K562 (cell line): ENCODE measurements around the gene YJEFN3. TPM values are rescaled to one million over a fixed set of nuclear protein-coding genes. Genes with fewer than 3 reads are reported as not detected.

Experiments used
- ELF1 ChIP-seq: fragments of 200-800 bp; sonication (Bioruptor generic); IDR thresholded peaks from 2 replicates; pipeline ENCODE4 v1.6.1; 2016; ENCODE audit warnings: missing genetic modification characterization, missing compliant biosample characterization
- ESRRB ChIP-seq: fragments of 250-450 bp; sonication (Bioruptor Pico); IDR thresholded peaks from 2 replicates; pipeline ENCODE4 v1.5.0; 2020; ENCODE audit warnings: mild to moderate bottlenecking, moderate library complexity, borderline replicate concordance
- KLF6 ChIP-seq: fragments of 250-450 bp; sonication (Bioruptor Pico); IDR thresholded peaks from 2 replicates; pipeline ENCODE4 v1.4.0; 2020; ENCODE audit warnings: mild to moderate bottlenecking, moderate library complexity, borderline replicate concordance
- MAFK ChIP-seq: IDR thresholded peaks from 2 replicates; pipeline ENCODE4 v1.6.1; 2011; ENCODE audit warnings: low read length, improper control_type of control experiment
- PHB2 ChIP-seq: fragments of 450-650 bp; IDR thresholded peaks from 2 replicates; pipeline ENCODE4 v1.6.1; 2017; ENCODE audit warnings: low read depth
- PKNOX1 ChIP-seq: fragments of 450-650 bp; IDR thresholded peaks from 2 replicates; pipeline ENCODE4 v1.6.1; 2016
- POLR2B ChIP-seq: fragments of 450-650 bp; IDR thresholded peaks from 2 replicates; pipeline ENCODE4 v1.6.1; 2018; ENCODE audit warnings: low read depth; ENCODE audit not compliant: partially characterized antibody
- RREB1 ChIP-seq: fragments of 250-450 bp; sonication (Bioruptor Pico); IDR thresholded peaks from 2 replicates; pipeline ENCODE4 v1.4.0; 2020
- SUPT5H ChIP-seq: fragments of 450-650 bp; IDR thresholded peaks from 2 replicates; pipeline ENCODE4 v1.6.1; 2016
- TAF7 ChIP-seq: fragments of 450-650 bp; IDR thresholded peaks from 2 replicates; pipeline ENCODE4 v1.6.1; 2016; ENCODE audit warnings: missing genetic modification characterization, missing compliant biosample characterization
- ZBTB5 ChIP-seq: fragments of 450-650 bp; IDR thresholded peaks from 2 replicates; pipeline ENCODE4 v1.6.1; 2017; ENCODE audit warnings: antibody characterized with exemption
- ZKSCAN8 ChIP-seq: fragments of 200-800 bp; sonication (Bioruptor generic); IDR thresholded peaks from 2 replicates; pipeline ENCODE4 v1.6.1; 2016; ENCODE audit warnings: missing genetic modification characterization, missing compliant biosample characterization
- ZNF212 ChIP-seq: fragments of 450-650 bp; formaldehyde crosslinking; IDR thresholded peaks from 2 replicates; pipeline ENCODE4 v1.4.0; 2020; ENCODE audit warnings: mild to moderate bottlenecking
- ZNF655 ChIP-seq: fragments of 250-450 bp; sonication (Bioruptor Pico); IDR thresholded peaks from 2 replicates; pipeline ENCODE4 v1.5.0; 2021
- polyA plus RNA-seq, 8 experiments: library from polyadenylated mRNA; depleted of rRNA in 4 of 8; stranded (reverse) in 5 of 8; unstranded in 3 of 8; fragments of >200 nt; fragmentation: Nextera tagmentation in 2 of 8; fragmentation: Illumina TruSeq in 1 of 8; extraction: Ambion mirVana in 2 of 8; extraction: Trizol in 1 of 8; gene quantifications; 2 replicates each; pipeline versions ENCODE4 v1.2.1 to v1.2.3, GENCODE V29; 2011 to 2014; ENCODE audit warnings: inconsistent platforms in 1 of 8, missing spikeins in 1 of 8
- total RNA-seq, 7 experiments: library from RNA; depleted of rRNA in 6 of 7; stranded (reverse); fragments of >200 nt in 6 of 7; fragmentation: Illumina TruSeq in 2 of 7; extraction: Trizol in 2 of 7; gene quantifications; 2 replicates each; pipeline versions ENCODE4 v1.2.1 to v1.2.3, GENCODE V29; 2011 to 2021; ENCODE audit warnings: low replicate concordance in 1 of 7
- TF ChIP-seq, protein P1 (sequence below): fragments of 250-450 bp; sonication (Bioruptor Pico); IDR thresholded peaks from 2 replicates; pipeline ENCODE4 v1.8.0; 2021; ENCODE audit warnings: mild to moderate bottlenecking, moderate library complexity

The YJEFN3 gene
- total and polyA plus RNA-seq, 9 of the 15 experiments (the other 6 are each of a cell fraction or from before 2014, with no cell fraction given): 0.04 to 5.8 (median 1.3) TPM; not detected in 1

DNA sequence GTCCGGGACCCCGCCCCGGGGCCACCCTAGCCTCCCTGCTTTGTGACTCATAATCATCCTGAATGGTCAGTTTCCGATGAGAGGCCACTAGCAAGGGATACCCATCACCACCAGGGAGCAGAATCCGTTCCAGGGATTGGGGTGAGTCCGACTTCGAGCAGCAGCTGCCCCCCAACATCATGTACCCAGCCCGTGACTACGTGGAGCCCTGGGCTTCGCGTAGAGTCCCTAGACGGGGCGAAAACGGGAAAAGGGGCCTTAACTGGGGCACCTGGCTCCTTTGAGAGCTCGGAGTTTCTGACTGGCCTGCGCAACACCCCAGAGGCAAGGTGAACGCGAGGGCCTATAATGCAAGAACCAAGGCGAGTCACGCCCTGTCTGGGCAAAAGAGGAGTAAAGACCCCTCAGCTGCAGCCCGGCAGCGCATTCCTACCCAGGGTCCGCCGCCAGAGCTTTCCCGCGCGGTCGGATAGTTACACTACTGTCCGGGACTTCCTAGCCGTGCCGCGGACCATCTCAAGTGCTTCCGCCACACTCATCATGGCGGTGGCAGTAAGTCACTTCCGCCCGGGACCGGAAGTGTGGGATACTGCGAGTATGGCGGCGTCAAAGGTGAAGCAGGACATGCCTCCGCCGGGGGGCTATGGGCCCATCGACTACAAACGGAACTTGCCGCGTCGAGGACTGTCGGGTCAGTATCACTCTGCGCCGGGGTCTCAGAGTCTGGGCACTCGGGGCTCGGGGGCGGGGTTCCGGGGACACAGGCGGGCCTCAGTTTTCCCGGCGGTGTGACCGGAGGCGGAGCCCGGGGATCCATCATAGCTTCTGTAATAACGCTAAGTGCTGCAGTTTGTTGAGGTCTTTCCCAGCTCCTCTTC, 12.8 kb upstream of the YJEFN3 start, which contains the start of gene NDUFA13 (continued):
- no peak for TF ChIP-seq RREB1 (CRISPR knock-in tag)
- peak; percentile 100 for TF ChIP-seq ELF1 (tag)
- TF ChIP-seq PHB2: no peak
- TF ChIP-seq KLF6 (CRISPR knock-in tag): no peak
- TF ChIP-seq, protein P1, sequence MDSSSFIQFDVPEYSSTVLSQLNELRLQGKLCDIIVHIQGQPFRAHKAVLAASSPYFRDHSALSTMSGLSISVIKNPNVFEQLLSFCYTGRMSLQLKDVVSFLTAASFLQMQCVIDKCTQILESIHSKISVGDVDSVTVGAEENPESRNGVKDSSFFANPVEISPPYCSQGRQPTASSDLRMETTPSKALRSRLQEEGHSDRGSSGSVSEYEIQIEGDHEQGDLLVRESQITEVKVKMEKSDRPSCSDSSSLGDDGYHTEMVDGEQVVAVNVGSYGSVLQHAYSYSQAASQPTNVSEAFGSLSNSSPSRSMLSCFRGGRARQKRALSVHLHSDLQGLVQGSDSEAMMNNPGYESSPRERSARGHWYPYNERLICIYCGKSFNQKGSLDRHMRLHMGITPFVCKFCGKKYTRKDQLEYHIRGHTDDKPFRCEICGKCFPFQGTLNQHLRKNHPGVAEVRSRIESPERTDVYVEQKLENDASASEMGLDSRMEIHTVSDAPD (CRISPR knock-in tag): no peak
- peak; percentile 79 for TF ChIP-seq POLR2B
- TF ChIP-seq ZNF212 (CRISPR knock-in tag): no peak
- TF ChIP-seq ESRRB: no peak
- no peak for TF ChIP-seq MAFK
- peak; percentile 66 for TF ChIP-seq PKNOX1
- peak; percentile 93 for TF ChIP-seq TAF7 (tag)
- TF ChIP-seq ZNF655 (CRISPR knock-in tag): no peak
- no peak for TF ChIP-seq ZBTB5
- no peak for TF ChIP-seq ZKSCAN8 (CRISPR knock-in tag)
- TF ChIP-seq SUPT5H: peak; percentile 87
